H9 (cell line): ENCODE measurements around the gene TSPAN2. TPM values are rescaled to one million over a fixed set of nuclear protein-coding genes. Genes with fewer than 3 reads are reported as not detected.

Experiments used
- DNase-seq: peaks from one replicate; pipeline ENCODE4 v3.0.0-alpha.2; 2017
- H2AFZ ChIP-seq: one replicate; pipeline ENCODE4 v1.6.1; 2013; ENCODE audit warnings: mild to moderate bottlenecking, low read length, control low read depth, moderate library complexity
- H2AK5ac ChIP-seq: 2 replicates; pipeline ENCODE4 v1.6.1; 2013; ENCODE audit warnings: low read length, control low read depth, mixed read lengths; ENCODE audit not compliant: insufficient read length
- H2BK120ac ChIP-seq: one replicate; pipeline ENCODE4 v1.6.1; 2013; ENCODE audit warnings: low read depth, mild to moderate bottlenecking, low read length, control low read depth, inconsistent platforms; ENCODE audit not compliant: poor library complexity, severe bottlenecking
- H2BK12ac ChIP-seq: 2 replicates; pipeline ENCODE4 v1.6.1; 2013; ENCODE audit warnings: low read length, control low read depth, mixed read lengths, low read depth; ENCODE audit not compliant: insufficient read length
- H2BK15ac ChIP-seq: 2 replicates; pipeline ENCODE4 v1.6.1; 2013; ENCODE audit warnings: low read depth, low read length, control low read depth
- H2BK20ac ChIP-seq: one replicate; pipeline ENCODE4 v1.6.1; 2013; ENCODE audit warnings: low read depth, mild to moderate bottlenecking, low read length, control low read depth, inconsistent platforms; ENCODE audit not compliant: poor library complexity, severe bottlenecking
- H2BK5ac ChIP-seq: 2 replicates; pipeline ENCODE4 v1.6.1; 2013; ENCODE audit warnings: low read length, control low read depth, mixed read lengths; ENCODE audit not compliant: insufficient read length
- H3K14ac ChIP-seq: 2 replicates; pipeline ENCODE4 v1.6.1; 2013; ENCODE audit warnings: low read length, control low read depth; ENCODE audit not compliant: insufficient read depth
- H3K18ac ChIP-seq: 2 replicates; pipeline ENCODE4 v1.6.1; 2013; ENCODE audit warnings: low read depth, mild to moderate bottlenecking, mixed read lengths, low read length, control low read depth; ENCODE audit not compliant: insufficient read length
- H3K23ac ChIP-seq: 2 replicates; pipeline ENCODE4 v1.6.1; 2013; ENCODE audit warnings: low read length, control low read depth, mixed read lengths, low read depth; ENCODE audit not compliant: insufficient read length
- H3K23me2 ChIP-seq: 2 replicates; pipeline ENCODE4 v1.6.1; 2013; ENCODE audit warnings: low read depth, mild to moderate bottlenecking, mixed read lengths, low read length, control low read depth; ENCODE audit not compliant: insufficient read length, poor library complexity, severe bottlenecking
- H3K27ac ChIP-seq: 2 replicates; pipeline ENCODE4 v1.5.1; 2013; ENCODE audit warnings: low read length, control low read depth, mixed read lengths, low read depth; ENCODE audit not compliant: insufficient read length
- H3K27me3 ChIP-seq: 2 replicates; pipeline ENCODE4 v1.6.1; 2013; ENCODE audit warnings: low read length, control low read depth, inconsistent platforms; ENCODE audit not compliant: insufficient read depth
- H3K4ac ChIP-seq: 2 replicates; pipeline ENCODE4 v1.6.1; 2013; ENCODE audit warnings: low read depth, mild to moderate bottlenecking, control low read depth, inconsistent platforms, low read length, moderate library complexity
- H3K4me1 ChIP-seq: 2 replicates; pipeline ENCODE4 v1.6.1; 2013; ENCODE audit warnings: low read length, control low read depth, inconsistent platforms; ENCODE audit not compliant: insufficient read depth
- H3K4me2 ChIP-seq: 2 replicates; pipeline ENCODE4 v1.6.1; 2013; ENCODE audit warnings: low read length, control low read depth, mixed read lengths; ENCODE audit not compliant: insufficient read length, insufficient read depth
- H3K56ac ChIP-seq: 2 replicates; pipeline ENCODE4 v1.6.1; 2013; ENCODE audit warnings: low read depth, mild to moderate bottlenecking, mixed read lengths, low read length, control low read depth; ENCODE audit not compliant: insufficient read length
- H3K79me1 ChIP-seq: 2 replicates; pipeline ENCODE4 v1.6.1; 2013; ENCODE audit warnings: low read depth, mild to moderate bottlenecking, moderate library complexity, low read length, control low read depth, inconsistent platforms; ENCODE audit not compliant: insufficient read depth, poor library complexity, severe bottlenecking
- H3K79me2 ChIP-seq: 2 replicates; pipeline ENCODE4 v1.6.1; 2013; ENCODE audit warnings: low read length, control low read depth, inconsistent platforms; ENCODE audit not compliant: insufficient read depth
- H3K9ac ChIP-seq: 2 replicates; pipeline ENCODE4 v1.6.1; 2013; ENCODE audit warnings: low read length, control low read depth, mixed read lengths; ENCODE audit not compliant: insufficient read length; ENCODE audit errors: extremely low read depth
- H3K9me3 ChIP-seq: one replicate; pipeline ENCODE4 v1.6.1; 2013; ENCODE audit warnings: low read depth, low read length, inconsistent platforms; ENCODE audit not compliant: control insufficient read depth
- H3T11ph ChIP-seq: one replicate; pipeline ENCODE4 v1.6.1; 2013; ENCODE audit warnings: mild to moderate bottlenecking, low read length, control low read depth, inconsistent platforms
- H4K20me1 ChIP-seq: one replicate; pipeline ENCODE4 v1.6.1; 2013; ENCODE audit not compliant: control insufficient read depth, insufficient read length, insufficient read depth
- H4K5ac ChIP-seq: 2 replicates; pipeline ENCODE4 v1.6.1; 2013; ENCODE audit warnings: low read depth, mild to moderate bottlenecking, mixed read lengths, low read length, control low read depth; ENCODE audit not compliant: insufficient read length
- H4K8ac ChIP-seq: replicated peaks from 2 replicates; pipeline ENCODE4 v1.6.1; 2013; ENCODE audit warnings: low read length, control low read depth, mixed read lengths, low read depth; ENCODE audit not compliant: insufficient read length
- H4K91ac ChIP-seq: 2 replicates; pipeline ENCODE4 v1.6.1; 2013; ENCODE audit warnings: low read depth, mild to moderate bottlenecking, moderate library complexity, mixed read lengths, low read length, control low read depth; ENCODE audit not compliant: insufficient read length
- H3K27ac Mint-ChIP-seq, 3 experiments: 2 replicates in 2 of 3; 3 replicates in 1 of 3; pipeline ENCODE4 v1.8.0; 2020 to 2021; ENCODE audit warnings: mixed read lengths in 3 of 3, mild to moderate bottlenecking in 1 of 3, moderate library complexity in 1 of 3
- H3K27me3 Mint-ChIP-seq: 2 replicates; pipeline ENCODE4 v1.8.0; 2021; ENCODE audit warnings: low read depth, mild to moderate bottlenecking, moderate library complexity, mixed read lengths
- H3K36me3 Mint-ChIP-seq, 3 experiments: 2 replicates in 2 of 3; 3 replicates in 1 of 3; pipeline ENCODE4 v1.8.0; 2020 to 2021; ENCODE audit warnings: low read depth in 3 of 3, mixed read lengths in 3 of 3; ENCODE audit not compliant: insufficient read depth in 1 of 3
- H3K4me1 Mint-ChIP-seq, 2 experiments: 2 replicates each; pipeline ENCODE4 v1.8.0; 2020; ENCODE audit warnings: mixed read lengths in 2 of 2
- H3K4me3 Mint-ChIP-seq, 2 experiments: 2 replicates in 1 of 2; 3 replicates in 1 of 2; pipeline ENCODE4 v1.8.0; 2020 to 2021; ENCODE audit warnings: mild to moderate bottlenecking in 2 of 2, mixed read lengths in 2 of 2, moderate library complexity in 1 of 2
- H3K9me3 Mint-ChIP-seq, 2 experiments: 2 replicates in 1 of 2; 3 replicates in 1 of 2; pipeline ENCODE4 v1.8.0; 2020; ENCODE audit warnings: mild to moderate bottlenecking in 2 of 2, mixed read lengths in 2 of 2, moderate library complexity in 1 of 2
- CTCF ChIP-seq: fragments of 200-600 bp; sonication (generic); conservative IDR thresholded peaks from 3 replicates; pipeline ENCODE4 v1.8.0; 2021; ENCODE audit warnings: antibody characterized with exemption, mild to moderate bottlenecking
- WGBS: extraction: QIAGEN DNeasy Blood & Tissue Kit; methylation state at CpG from one replicate; pipeline ENCODE4 v1.1.7; 2013; ENCODE audit warnings: missing lambda C conversion rate, low lambda C conversion rate, mixed read lengths; ENCODE audit not compliant: insufficient read length; ENCODE audit errors: extremely low coverage; 5-methylcytosine and 5-hydroxymethylcytosine counted together
- total RNA-seq: library from RNA; stranded (reverse); gene quantifications from 2 replicates; pipeline ENCODE4 v1.2.1, GENCODE V29; 2021

Gene TSPAN2
- total RNA-seq, 1 experiment from 2014 or later = 10.8 TPM

GRCh38 chr1:115133440-115133839, 44.1 kb upstream of the TSPAN2 start:
- Histone ChIP-seq H2BK12ac (no peak overlapping the region), H3K23me2 (no peaks in the 10 kb centered on the region), H3K4me2 (no peak overlapping the region), H3K23ac (no peak overlapping the region), H3K14ac (no peak overlapping the region), H2BK20ac (no peak overlapping the region), H2AFZ (no peak overlapping the region), H3K79me1 (no peaks in the 10 kb centered on the region), H2BK120ac (no peak overlapping the region), H4K20me1 (no peaks in the 10 kb centered on the region), H4K8ac (no peak overlapping the region), H2BK15ac (no peak overlapping the region), H3K4me1 (no peaks in the 10 kb centered on the region), H4K91ac (no peak overlapping the region), H3K79me2 (no peaks in the 10 kb centered on the region), H2AK5ac (no peak overlapping the region), H3T11ph (no peak overlapping the region), H3K9ac (no peak overlapping the region), H2BK5ac (no peak overlapping the region), H3K27me3 (no peaks in the 10 kb centered on the region), H3K9me3 (no peaks in the 10 kb centered on the region), H3K27ac (no peak overlapping the region), H3K18ac (no peak overlapping the region), H4K5ac (no peak overlapping the region), H3K56ac (no peak overlapping the region), H3K4ac (no peak overlapping the region)
- H3K4me3 Mint-ChIP-seq = no peak overlapping the region
- H3K9me3 Mint-ChIP-seq = peaks cover 0 to 4% of the 10 kb centered on the region in 2 experiments; a peak in 1 of 5 replicates
- H3K27ac Mint-ChIP-seq = peak overlapping the region in 1 of 3 experiments; percentile 13; a peak in 2 of 7 replicates
- no CpG with 5 or more reads among the region's 1 CpG for WGBS
- no peak for DNase-seq
- peaks cover 8% of the 10 kb centered on the region; the same call in 1 of the 2 replicates for H3K27me3 Mint-ChIP-seq
- H3K4me1 Mint-ChIP-seq = peaks cover 0 to 2% of the 10 kb centered on the region in 2 experiments; a peak in 1 of 4 replicates
- no peak for TF ChIP-seq CTCF
- H3K36me3 Mint-ChIP-seq = no peaks in the 10 kb centered on the region
